Naive thymus-derived CD4-positive, alpha-beta T cell (primary cell): ENCODE data around the gene PITHD1. TPM values are rescaled to one million over a fixed set of nuclear protein-coding genes. Genes with fewer than 3 reads are reported as not detected.

Source experiments
- ATAC-seq: fragments of 150-1000 bp; cut with Tn5 transposase; 2 replicates; pipeline ENCODE4 v1.10.0; 2021; ENCODE audit warnings: mild to moderate bottlenecking, moderate library complexity
- CTCF ChIA-PET: fragments of 350-600 bp; sonication (Branson Sonifier 250); formaldehyde crosslinking; loops from one replicate; lab custom pipeline; 2021; ENCODE audit warnings: antibody characterized with exemption; lab: Charles Lee
- POLR2A ChIA-PET: fragments of 350-600 bp; sonication (Branson Sonifier 250); formaldehyde crosslinking; loops from one replicate; lab custom pipeline; 2021; ENCODE audit warnings: antibody characterized with exemption, inconsistent platforms; lab: Charles Lee
- DNase-seq, 9 donors: peaks; one replicate each; pipeline versions ENCODE4 v3.0.0 to v3.0.0-alpha.2; 2020 to 2022; ENCODE audit warnings: mixed read lengths in 1 of 9
- H3K27ac ChIP-seq: one replicate; pipeline ENCODE4 v1.7.0; 2013; ENCODE audit warnings: mild to moderate bottlenecking, low read depth, low read length, moderate library complexity
- H3K27me3 ChIP-seq, 2 donors: one replicate each; pipeline ENCODE4 v1.7.0; 2013; ENCODE audit warnings: low read length in 2 of 2, mild to moderate bottlenecking in 2 of 2, moderate library complexity in 2 of 2; ENCODE audit not compliant: control insufficient read depth in 2 of 2, insufficient read depth in 2 of 2
- H3K36me3 ChIP-seq, 3 experiments: 1 replicate in 2 of 3; 2 replicates in 1 of 3; pipeline ENCODE4 v1.7.0; 2013; ENCODE audit warnings: low read length in 3 of 3, mild to moderate bottlenecking in 3 of 3, moderate library complexity in 1 of 3; ENCODE audit not compliant: insufficient read depth in 3 of 3, control insufficient read depth in 2 of 3
- H3K4me1 ChIP-seq, 2 donors: one replicate each; pipeline ENCODE4 v1.7.0; 2013; ENCODE audit warnings: low read length in 2 of 2, mild to moderate bottlenecking in 2 of 2, moderate library complexity in 1 of 2; ENCODE audit not compliant: control insufficient read depth in 2 of 2, insufficient read depth in 2 of 2
- H3K4me3 ChIP-seq: 2 replicates; pipeline ENCODE4 v1.7.0; 2013; ENCODE audit warnings: mild to moderate bottlenecking, low read length
- H3K9me3 ChIP-seq, 3 experiments: 1 replicate in 2 of 3; 2 replicates in 1 of 3; pipeline ENCODE4 v1.7.0; 2013; ENCODE audit warnings: low read length in 3 of 3; ENCODE audit not compliant: control insufficient read depth in 2 of 3
- H3K27ac Mint-ChIP-seq, 9 donors: one replicate each; pipeline ENCODE4 v1.8.0; 2020 to 2022; ENCODE audit warnings: mixed read lengths in 9 of 9, mild to moderate bottlenecking in 8 of 9, moderate library complexity in 5 of 9, inconsistent platforms in 2 of 9
- H3K27me3 Mint-ChIP-seq, 5 donors: one replicate each; pipeline ENCODE4 v1.8.0; 2021 to 2022; ENCODE audit warnings: mixed read lengths in 5 of 5, mild to moderate bottlenecking in 1 of 5
- H3K36me3 Mint-ChIP-seq, 5 donors: one replicate each; pipeline ENCODE4 v1.8.0; 2020 to 2022; ENCODE audit warnings: mixed read lengths in 5 of 5, mild to moderate bottlenecking in 3 of 5, inconsistent platforms in 1 of 5
- H3K4me1 Mint-ChIP-seq, 7 donors: one replicate each; pipeline ENCODE4 v1.8.0; 2020 to 2022; ENCODE audit warnings: mixed read lengths in 7 of 7, mild to moderate bottlenecking in 3 of 7, inconsistent platforms in 1 of 7
- H3K4me3 Mint-ChIP-seq, 10 donors: one replicate each; pipeline ENCODE4 v1.8.0; 2020 to 2022; ENCODE audit warnings: mild to moderate bottlenecking in 10 of 10, mixed read lengths in 10 of 10, moderate library complexity in 6 of 10, inconsistent platforms in 2 of 10
- H3K9me3 Mint-ChIP-seq, 11 donors: one replicate each; pipeline ENCODE4 v1.8.0; 2020 to 2022; ENCODE audit warnings: mixed read lengths in 11 of 11, mild to moderate bottlenecking in 4 of 11, inconsistent platforms in 1 of 11, moderate library complexity in 1 of 11
- intact Hi-C, 2 donors: fragments of 100-400 bp; cut with micrococcal nuclease; formaldehyde crosslinking; loops; one replicate each; pipeline ENCODE4 v1.15.1; 2023
- polyA plus RNA-seq, 2 donors: library from polyadenylated mRNA; unstranded; fragments of 300-500 nt; fragmentation: Illumina TruSeq; gene quantifications; one replicate each; pipeline ENCODE4 v1.2.3, GENCODE V29; 2021
- total RNA-seq, 6 experiments: library from RNA in 5 of 6; stranded (reverse) in 5 of 6; gene quantifications; 1 replicate in 5 of 6; 2 replicates in 1 of 6; pipeline ENCODE4 v1.2.3 and lab custom pipeline; 2021 to 2026

Gene PITHD1
- total and polyA plus RNA-seq, 7 experiments from 2014 or later: 57.6 to 88.9 (median 81.8) TPM

- Histone ChIP-seq H3K4me1 (peaks cover 9 to 12% of the 10 kb centered on the region in 2 donors), H3K27ac (no peak overlapping the region), H3K9me3 (no peaks in the 10 kb centered on the region), H3K27me3 (no peaks in the 10 kb centered on the region), H3K36me3 (peaks cover 0 to 43% (median 0%) of the 10 kb centered on the region in 3 experiments), H3K4me3 (no peak overlapping the region)
- Mint-ChIP-seq H3K27ac (peak overlapping the region in 2 of 9 donors; percentile 24 to 67), H3K27me3 (no peaks in the 10 kb centered on the region), H3K4me3 (no peak overlapping the region), H3K4me1 (peaks cover 15 to 31% (median 20%) of the 10 kb centered on the region in 7 donors), H3K9me3 (no peaks in the 10 kb centered on the region), H3K36me3 (peaks cover 0 to 8% (median 0%) of the 10 kb centered on the region in 5 donors)
- POLR2A ChIA-PET: interaction anchor here (0.8 to 7.3 kb wide), 2 partner anchors 11 to 18 kb away, joined by 3 to 53 read pairs; partner anchors contain the start of gene PITHD1
- CTCF ChIA-PET: no interaction called here
- intact Hi-C loops: no loop called here
- ATAC-seq (no peak), DNase-seq (no peak)
These were observed 17.7 kb downstream of the PITHD1 start for GRCh38 chr1:23795676-23796465.

GRCh38 chr1:23796466-23797271 is 18.5 kb downstream of the PITHD1 start:
- peaks cover 14 to 15% of the 10 kb centered on the region in 2 donors for H3K4me1 ChIP-seq
- ATAC-seq: no peak
- H3K4me3 Mint-ChIP-seq: no peak overlapping the region
- H3K27ac ChIP-seq: no peak overlapping the region
- no peaks in the 10 kb centered on the region for H3K27me3 ChIP-seq
- peaks cover 10 to 29% (median 18%) of the 10 kb centered on the region in 7 donors for H3K4me1 Mint-ChIP-seq
- H3K36me3 Mint-ChIP-seq: peaks cover 0 to 4% (median 0%) of the 10 kb centered on the region in 5 donors
- no peaks in the 10 kb centered on the region for H3K27me3 Mint-ChIP-seq
- no peaks in the 10 kb centered on the region for H3K9me3 Mint-ChIP-seq
- POLR2A ChIA-PET: interaction anchor here (1.4 to 7.3 kb wide), 2 partner anchors 13 to 19 kb away, joined by 5 to 53 read pairs; partner anchors contain the start of gene PITHD1
- no peak for DNase-seq
- CTCF ChIA-PET: no interaction called here
- H3K9me3 ChIP-seq: no peaks in the 10 kb centered on the region
- peak overlapping the region in 3 of 9 donors; percentile 43 to 72 (median 59) for H3K27ac Mint-ChIP-seq
- H3K4me3 ChIP-seq: no peak overlapping the region
- intact Hi-C loops: no loop called here
- peaks cover 0 to 45% (median 0%) of the 10 kb centered on the region in 3 experiments for H3K36me3 ChIP-seq

GRCh38 chr1:23797478-23798448 is 19.5 kb downstream of the PITHD1 start:
- ATAC-seq (no peak), DNase-seq (no peak)
- Histone ChIP-seq H3K9me3 (no peaks in the 10 kb centered on the region), H3K4me1 (peaks cover 7 to 15% of the 10 kb centered on the region in 2 donors), H3K27ac (no peak overlapping the region), H3K4me3 (no peak overlapping the region), H3K36me3 (peaks cover 0 to 45% (median 0%) of the 10 kb centered on the region in 3 experiments), H3K27me3 (no peaks in the 10 kb centered on the region)
- H3K4me3 Mint-ChIP-seq: no peak overlapping the region
- H3K4me1 Mint-ChIP-seq: peaks cover 6 to 25% (median 15%) of the 10 kb centered on the region in 7 donors
- no peaks in the 10 kb centered on the region for H3K9me3 Mint-ChIP-seq
- CTCF ChIA-PET: interaction anchor here (1.0 kb wide), 1 partner anchor 119 kb away, joined by 3 read pairs; no protein-coding TSS in a partner anchor
- POLR2A ChIA-PET: interaction anchor here (0.6 to 7.3 kb wide), 5 partner anchors 9 to 1835 kb away, joined by 3 to 53 read pairs (median 3); partner anchors contain the start of gene PITHD1
- H3K27ac Mint-ChIP-seq: peak overlapping the region in 2 of 9 donors; percentile 22 to 72
- no peaks in the 10 kb centered on the region for H3K27me3 Mint-ChIP-seq
- peaks cover 0 to 4% (median 0%) of the 10 kb centered on the region in 5 donors for H3K36me3 Mint-ChIP-seq
- intact Hi-C loops: no loop called here

GRCh38 chr1:23798662-23799142 is 20.5 kb downstream of the PITHD1 start:
- Histone ChIP-seq H3K27me3 (no peaks in the 10 kb centered on the region), H3K9me3 (no peaks in the 10 kb centered on the region), H3K4me1 (peaks cover 7 to 15% of the 10 kb centered on the region in 2 donors), H3K36me3 (peaks cover 0 to 37% (median 0%) of the 10 kb centered on the region in 3 experiments), H3K4me3 (no peak overlapping the region), H3K27ac (peak overlapping the region; percentile 43)
- Mint-ChIP-seq H3K36me3 (peaks cover 0 to 6% (median 0%) of the 10 kb centered on the region in 5 donors), H3K27me3 (no peaks in the 10 kb centered on the region), H3K4me1 (peaks cover 6 to 25% (median 15%) of the 10 kb centered on the region in 7 donors), H3K9me3 (no peaks in the 10 kb centered on the region), H3K4me3 (peak overlapping the region in 6 of 10 donors; percentile 38 to 92 (median 80)), H3K27ac (peak overlapping the region in 3 of 9 donors; percentile 39 to 52 (median 41))
- ChIA-PET POLR2A (interaction anchor here (4.1 to 7.3 kb wide), 2 partner anchors 7 to 21 kb away, joined by 36 to 53 read pairs; partner anchors contain the start of genes LYPLA2 and PITHD1), CTCF (interaction anchor here (1.0 kb wide), 1 partner anchor 118 kb away, joined by 3 read pairs; no protein-coding TSS in a partner anchor)
- ATAC-seq (no peak), DNase-seq (no peak)
- intact Hi-C loops: no loop called here

- ChIA-PET POLR2A (interaction anchor here (0.7 to 7.3 kb wide), 5 partner anchors 7 to 66 kb away, joined by 3 to 53 read pairs (median 36); partner anchors contain the start of genes HMGCL, LYPLA2 and PITHD1), CTCF (interaction anchor here (0.6 kb wide), 1 partner anchor 33 kb away, joined by 4 read pairs; no protein-coding TSS in a partner anchor)
- DNase-seq (no peak), ATAC-seq (no peak)
- Histone ChIP-seq H3K9me3 (no peaks in the 10 kb centered on the region), H3K27ac (peak overlapping the region; percentile 91), H3K36me3 (peaks cover 0 to 35% (median 0%) of the 10 kb centered on the region in 3 experiments), H3K4me1 (peaks cover 7 to 15% of the 10 kb centered on the region in 2 donors), H3K27me3 (no peaks in the 10 kb centered on the region), H3K4me3 (peak overlapping the region; percentile 84)
- Mint-ChIP-seq H3K4me1 (peaks cover 6 to 25% (median 15%) of the 10 kb centered on the region in 7 donors), H3K36me3 (peaks cover 0 to 11% (median 0%) of the 10 kb centered on the region in 5 donors), H3K27me3 (no peaks in the 10 kb centered on the region), H3K27ac (peak overlapping the region in 4 of 9 donors; percentile 55 to 92 (median 78)), H3K9me3 (no peaks in the 10 kb centered on the region), H3K4me3 (peak overlapping the region in 9 of 10 donors; percentile 59 to 92 (median 85))
- intact Hi-C loops: no loop called here
These were observed 21.0 kb downstream of the PITHD1 start for GRCh38 chr1:23799255-23799569.
